Stimulated activated CD8-positive, alpha-beta memory T cell treated with anti-CD3 and anti-CD28 coated beads, Interleukin-15, amount 100 ng/mL, for 48 hours (primary cell): ENCODE results near the gene TESK2.
A peak's percentile ranks its signal among the peaks of the same experiment; 100 is the strongest.

Source experiments
- DNase-seq, 2 donors: peaks; one replicate each; pipeline ENCODE4 v3.0.0-alpha.2; 2020; ENCODE audit warnings: low read depth in 2 of 2

TESK2 gene

GRCh38 chr1:45304311-45305081 is 186.5 kb downstream of the TESK2 start:
- no peak for DNase-seq

- peak; percentile 99 for DNase-seq
These were observed 187.2 kb downstream of the TESK2 start for GRCh38 chr1:45303520-45304310.

GRCh38 chr1:45302505-45303150 is 188.3 kb downstream of the TESK2 start:
- no peak for DNase-seq

- no peak for DNase-seq
These were observed 190.3 kb downstream of the TESK2 start for GRCh38 chr1:45300669-45300997.

GRCh38 chr1:45299981-45300668 is 190.8 kb downstream of the TESK2 start:
- no peak for DNase-seq

- DNase-seq, result no peak
These were observed 191.7 kb downstream of the TESK2 start for GRCh38 chr1:45299296-45299695.

GRCh38 chr1:45297666-45298356 is 193.2 kb downstream of the TESK2 start:
- no peak for DNase-seq
